DLD1 (cell line): ENCODE results near the gene NDC80.
"Not testable (repeated sequence)": the region's sequence is repeated elsewhere in the genome, so short reads cannot be mapped to it uniquely, and the experiment has no call there.

Source experiments
- in situ Hi-C: cut with HindIII; loops from 2 replicates; pipeline ENCODE4 v1.10.0; 2017; ENCODE audit warnings: low sequenced_read_pairs

NDC80 gene

DNA sequence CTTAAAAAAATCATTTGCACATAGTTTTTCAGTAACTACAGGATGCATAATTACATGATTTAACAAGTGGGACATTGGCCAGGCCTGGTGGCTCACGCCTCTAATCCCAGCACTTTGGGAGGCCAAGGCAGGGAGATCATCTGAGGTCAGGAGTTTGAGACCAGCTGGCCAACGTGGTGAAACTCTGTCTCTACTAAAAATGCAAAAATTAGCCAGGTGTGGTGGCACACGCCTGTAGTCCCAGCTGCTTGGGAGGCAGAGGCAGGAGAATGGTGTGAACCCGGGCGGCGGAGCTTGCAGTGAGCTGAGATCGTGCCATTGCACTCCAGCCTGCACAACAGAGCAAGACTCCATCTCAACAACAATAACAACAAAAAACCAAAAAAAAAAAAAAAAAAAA lies 90.9 kb downstream of the NDC80 start:
- in situ Hi-C loops: not testable (repeated sequence)

DNA sequence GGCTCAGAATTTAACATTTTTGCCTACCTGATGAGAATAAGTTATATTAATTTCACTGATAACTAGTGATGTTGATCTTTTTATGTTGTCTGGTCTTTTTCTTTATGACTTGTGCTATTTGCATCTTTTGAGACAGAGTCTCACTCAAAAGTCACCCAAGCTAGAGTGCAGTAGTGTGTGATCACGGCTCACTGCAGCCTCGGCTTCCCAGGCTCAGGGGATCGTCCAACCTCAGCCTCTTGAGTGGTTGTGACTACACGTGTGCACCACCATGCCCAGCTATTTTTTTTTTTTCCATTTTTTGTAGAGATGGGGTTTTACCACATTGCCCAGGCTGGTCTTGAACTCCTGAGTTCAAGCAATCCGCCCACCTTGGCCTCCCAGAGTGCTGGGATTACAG lies 91.6 kb downstream of the NDC80 start:
- in situ Hi-C loops: no loop called here
